Erythroblast (primary cell): ENCODE measurements around the gene IL1RAP.
"Not testable (repeated sequence)": the region's sequence is repeated elsewhere in the genome, so short reads cannot be mapped to it uniquely, and the experiment has no call there.

ENCODE experiments used
- DNase-seq, 2 experiments: peaks; one replicate each; lab custom pipeline; 2025; lab: John Stamatoyannopoulos, UW
- GATA1 ChIP-seq: IDR thresholded peaks from 2 replicates; pipeline ENCODE4 v1.6.1; 2011; ENCODE audit warnings: low read depth, mild to moderate bottlenecking, control low read depth, low read length, moderate library complexity
- POLR2A ChIP-seq: IDR thresholded peaks from 2 replicates; pipeline ENCODE4 v1.6.1; 2011; ENCODE audit warnings: mild to moderate bottlenecking, low read length

IL1RAP gene, protein sequence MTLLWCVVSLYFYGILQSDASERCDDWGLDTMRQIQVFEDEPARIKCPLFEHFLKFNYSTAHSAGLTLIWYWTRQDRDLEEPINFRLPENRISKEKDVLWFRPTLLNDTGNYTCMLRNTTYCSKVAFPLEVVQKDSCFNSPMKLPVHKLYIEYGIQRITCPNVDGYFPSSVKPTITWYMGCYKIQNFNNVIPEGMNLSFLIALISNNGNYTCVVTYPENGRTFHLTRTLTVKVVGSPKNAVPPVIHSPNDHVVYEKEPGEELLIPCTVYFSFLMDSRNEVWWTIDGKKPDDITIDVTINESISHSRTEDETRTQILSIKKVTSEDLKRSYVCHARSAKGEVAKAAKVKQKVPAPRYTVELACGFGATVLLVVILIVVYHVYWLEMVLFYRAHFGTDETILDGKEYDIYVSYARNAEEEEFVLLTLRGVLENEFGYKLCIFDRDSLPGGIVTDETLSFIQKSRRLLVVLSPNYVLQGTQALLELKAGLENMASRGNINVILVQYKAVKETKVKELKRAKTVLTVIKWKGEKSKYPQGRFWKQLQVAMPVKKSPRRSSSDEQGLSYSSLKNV

DNA sequence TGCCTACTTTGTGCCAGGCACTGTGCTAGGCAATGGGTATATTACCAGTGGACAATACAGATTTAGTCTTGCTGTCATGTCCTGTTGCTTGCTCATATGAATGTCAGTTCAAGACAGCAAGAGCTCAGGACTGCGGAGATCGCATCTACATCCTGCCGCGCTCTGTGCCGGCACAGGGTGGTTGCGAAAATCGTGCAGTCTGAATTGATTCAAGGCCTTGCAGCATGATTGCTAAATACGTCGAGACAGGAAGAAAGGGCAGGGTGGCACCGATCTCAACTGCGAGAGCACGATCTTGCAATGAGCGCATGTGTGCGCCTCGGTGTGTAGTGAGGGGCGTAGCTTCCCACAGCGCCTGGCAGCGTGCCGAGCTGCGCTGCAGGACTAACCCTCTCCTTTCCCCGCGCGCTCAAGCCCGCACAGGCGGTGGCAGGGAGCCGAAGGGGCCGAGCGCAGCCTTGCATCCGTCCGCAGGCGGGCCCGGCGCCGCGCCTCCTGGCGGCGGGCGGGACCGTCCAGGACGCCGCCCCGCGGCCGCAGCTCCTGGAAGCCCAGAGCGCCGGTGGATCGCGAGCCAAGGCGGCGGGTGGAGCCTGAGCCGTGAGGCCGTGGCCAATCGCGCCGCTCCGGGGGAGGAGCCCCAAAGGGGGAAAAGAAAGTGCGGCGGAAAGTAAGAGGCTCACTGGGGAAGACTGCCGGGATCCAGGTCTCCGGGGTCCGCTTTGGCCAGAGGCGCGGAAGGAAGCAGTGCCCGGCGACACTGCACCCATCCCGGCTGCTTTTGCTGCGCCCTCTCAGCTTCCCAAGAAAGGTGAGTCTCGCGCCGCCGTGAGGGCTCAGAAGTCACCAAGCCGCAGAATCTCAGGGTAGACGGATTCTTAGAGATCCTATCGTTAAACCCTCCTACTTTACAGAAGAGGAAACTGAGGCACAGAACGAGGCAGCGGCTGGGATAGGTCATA, at the start of gene IL1RAP:
TSS of gene IL1RAP (plus strand) at position 677 of the 962 bp plus-strand sequence. CDS start 50,205 bp downstream, outside the sequence.
- TF ChIP-seq GATA1 (no peak), POLR2A (peak; percentile 69)
- DNase-seq, result peak; percentile 88 to 93

GRCh38 chr3:190467922-190468321, 46.0 kb upstream of the IL1RAP start:
- DNase-seq, result no peak
- TF ChIP-seq GATA1 (no peak), POLR2A (no peak)

DNA sequence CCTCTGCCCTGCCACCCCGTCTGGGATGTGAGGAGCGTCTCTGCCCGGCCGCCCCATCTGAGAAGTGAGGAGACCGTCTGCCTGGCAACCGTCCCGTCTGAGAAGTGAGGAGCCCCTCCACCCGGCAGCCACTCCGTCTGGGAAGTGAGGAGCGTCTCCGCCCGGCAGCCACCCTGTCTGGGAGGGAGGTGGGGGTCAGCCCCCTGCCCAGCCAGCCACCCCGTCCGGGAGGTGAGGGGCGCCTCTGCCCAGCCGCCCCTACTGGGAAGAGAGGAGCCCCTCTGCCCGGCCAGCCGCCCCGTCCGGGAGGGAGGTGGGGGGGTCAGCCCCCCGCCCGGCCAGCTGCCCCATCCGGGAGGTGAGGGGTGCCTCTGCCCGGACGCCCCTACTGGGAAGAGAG, 40.6 kb upstream of the IL1RAP start:
- DNase-seq, result not testable (repeated sequence)

- no peak for TF ChIP-seq POLR2A
- TF ChIP-seq GATA1, result no peak
- DNase-seq, result no peak
Observed at GRCh38 chr3:190481779-190482178, 32.1 kb upstream of the IL1RAP start.

DNA sequence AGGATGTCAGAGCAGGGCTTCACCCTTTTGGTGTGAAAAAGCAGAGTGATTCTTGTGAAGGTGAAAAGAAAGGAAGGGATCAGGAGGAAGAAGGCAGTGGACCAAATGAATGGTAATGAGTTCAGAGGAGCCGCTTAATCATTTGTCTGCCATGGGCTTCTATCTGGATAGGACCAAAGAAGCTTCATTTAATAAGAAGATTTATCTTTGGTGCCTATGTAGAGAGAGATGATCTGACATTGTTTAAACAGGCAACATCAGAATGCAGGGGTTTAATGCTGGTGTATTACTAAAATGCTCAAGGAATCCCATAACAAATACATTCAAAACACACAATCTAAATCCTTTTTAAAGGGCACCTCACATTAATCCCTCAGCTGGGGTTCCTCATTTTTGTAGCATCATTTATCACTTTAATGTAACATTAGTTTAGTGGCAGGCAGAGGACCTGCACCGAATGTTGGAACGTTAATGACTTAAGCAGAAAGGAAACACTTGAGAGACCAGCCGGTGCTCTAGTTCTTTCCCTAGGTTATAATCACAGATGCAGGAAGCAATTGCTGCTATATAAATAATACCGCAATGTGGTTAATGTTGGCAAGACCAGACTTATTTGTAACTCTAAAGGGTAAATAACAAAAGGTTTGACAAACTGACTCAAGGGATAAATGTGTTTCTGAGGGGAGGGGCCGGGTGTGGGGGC, 27.9 kb upstream of the IL1RAP start:
- DNase-seq, result no peak
- TF ChIP-seq POLR2A (no peak), GATA1 (no peak)

DNA sequence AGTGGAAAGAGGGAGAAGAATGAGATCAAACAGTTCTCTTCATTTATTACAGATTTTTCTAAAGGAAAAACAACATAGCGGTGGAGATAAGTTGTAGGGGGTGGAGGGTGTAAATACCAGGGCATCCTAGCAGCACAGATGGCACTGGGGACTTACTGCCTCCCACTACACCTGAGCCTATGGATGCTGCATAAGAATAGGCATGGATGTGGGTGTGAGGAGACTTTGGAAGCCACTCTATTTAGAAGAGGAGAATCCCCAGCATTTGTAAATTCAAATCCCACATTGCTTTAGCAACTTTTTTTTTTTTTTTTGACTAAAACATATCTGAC, 27.4 kb upstream of the IL1RAP start:
- no peak for DNase-seq
- TF ChIP-seq GATA1 (no peak), POLR2A (no peak)

DNA sequence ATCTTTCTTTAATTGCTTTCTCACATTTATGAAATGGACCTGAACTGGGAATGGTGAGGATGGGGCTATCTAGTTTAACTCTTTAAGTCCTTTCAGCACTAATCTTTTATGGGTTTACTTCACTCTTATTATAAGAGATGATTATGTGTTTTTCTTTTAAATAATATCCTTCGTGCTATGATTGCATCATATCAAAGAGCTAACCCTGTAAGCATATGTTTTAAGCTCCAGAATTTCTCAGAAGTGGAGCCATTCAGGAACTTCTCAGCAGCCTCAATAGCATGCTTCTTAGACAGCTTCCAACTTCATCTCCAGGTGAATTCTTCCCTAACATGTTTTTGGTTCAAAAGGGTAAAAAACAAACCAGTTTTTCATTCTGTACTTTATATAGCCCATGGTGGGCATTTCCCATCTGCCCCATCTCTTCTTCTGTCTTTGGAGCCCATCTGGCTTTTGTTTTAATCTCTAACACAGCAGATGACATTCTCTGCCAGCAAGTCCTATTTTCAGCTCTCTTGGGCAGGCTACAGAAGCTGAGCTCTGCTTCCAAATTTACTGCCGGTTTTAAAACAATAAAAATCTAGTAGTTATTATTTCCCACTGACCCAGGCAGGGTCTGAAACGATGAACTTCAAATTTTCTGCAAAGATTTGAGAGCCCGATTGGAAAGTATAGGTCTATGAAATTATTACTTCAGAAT, 26.8 kb upstream of the IL1RAP start:
- TF ChIP-seq GATA1 (no peak), POLR2A (no peak)
- DNase-seq, result no peak

- TF ChIP-seq POLR2A, result no peak
- TF ChIP-seq GATA1, result no peak
- DNase-seq, result no peak
Observed at GRCh38 chr3:190491533-190492054, 22.3 kb upstream of the IL1RAP start.

GRCh38 chr3:190492129-190492528, 21.8 kb upstream of the IL1RAP start:
- no peak for TF ChIP-seq POLR2A
- no peak for TF ChIP-seq GATA1
- no peak for DNase-seq

DNA sequence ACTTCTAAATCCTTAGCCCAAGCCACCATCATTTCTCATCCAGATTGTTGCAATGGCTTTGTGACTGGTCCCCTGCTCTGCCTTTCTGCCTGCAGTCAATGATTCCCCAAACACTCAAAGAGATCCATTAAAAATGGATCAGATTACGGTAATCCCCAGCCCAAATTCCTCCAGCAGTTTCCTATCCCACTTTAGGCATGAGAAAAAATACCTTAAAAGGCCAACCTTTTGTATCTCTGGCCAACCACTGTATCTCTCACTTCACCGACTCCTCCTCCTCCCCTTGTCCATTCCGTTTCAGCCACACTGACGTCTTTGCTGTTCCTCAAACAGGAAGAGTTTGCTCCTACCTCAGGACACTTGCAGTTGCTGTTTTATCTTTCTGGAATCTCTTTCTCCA, 20.9 kb upstream of the IL1RAP start:
- no peak for TF ChIP-seq GATA1
- TF ChIP-seq POLR2A, result no peak
- no peak for DNase-seq

GRCh38 chr3:190494907-190495306, 19.0 kb upstream of the IL1RAP start:
- no peak for TF ChIP-seq GATA1
- TF ChIP-seq POLR2A, result no peak

GRCh38 chr3:190495354-190495753, 18.5 kb upstream of the IL1RAP start:
- DNase-seq, result no peak
- TF ChIP-seq POLR2A (no peak), GATA1 (no peak)

More at GRCh38 chr3:190494907-190495306, 19.0 kb upstream of the IL1RAP start:
- no peak for DNase-seq

DNA sequence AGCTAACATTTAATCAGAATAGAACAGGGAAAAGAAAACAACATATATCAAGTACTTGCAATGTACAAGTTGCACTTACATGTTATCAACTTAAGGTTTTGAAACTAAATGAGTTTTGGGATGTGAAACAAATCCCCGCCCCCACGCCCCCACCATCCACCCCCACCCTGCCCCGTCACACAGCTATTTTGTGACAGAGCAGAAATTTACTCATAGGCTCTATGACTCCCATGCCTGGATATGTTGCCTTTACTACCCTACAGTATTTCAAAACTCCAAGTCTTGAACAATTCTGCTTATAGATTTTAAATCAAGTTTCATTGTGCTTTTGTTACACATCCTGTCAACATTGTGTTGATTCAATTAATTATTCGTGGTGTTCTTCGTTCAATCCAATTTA, 18.1 kb upstream of the IL1RAP start:
- DNase-seq, result no peak
- no peak for TF ChIP-seq POLR2A
- TF ChIP-seq GATA1, result no peak
